Neural cell (in vitro differentiated cells): Measurements from ENCODE around the gene DYNLT5.

Experiments used
- EP300 ChIP-seq: fragments of 450-650 bp; conservative IDR thresholded peaks from 2 replicates; pipeline ENCODE4 v1.6.1; 2014; ENCODE audit warnings: antibody characterized with exemption, mild to moderate bottlenecking, moderate library complexity; ENCODE audit not compliant: poor library complexity, severe bottlenecking
- POLR2AphosphoS5 ChIP-seq: IDR thresholded peaks from 2 replicates; pipeline ENCODE4 v1.6.1; 2012
- SMC3 ChIP-seq: fragments of 450-650 bp; conservative IDR thresholded peaks from 2 replicates; pipeline ENCODE4 v1.6.1; 2014; ENCODE audit warnings: antibody characterized with exemption, mild to moderate bottlenecking, moderate library complexity; ENCODE audit not compliant: poor library complexity
- TF ChIP-seq, protein P1 (sequence below): fragments of 450-650 bp; IDR thresholded peaks from 2 replicates; pipeline ENCODE4 v1.5.1; 2014; ENCODE audit warnings: antibody characterized with exemption, mild to moderate bottlenecking, moderate library complexity; ENCODE audit not compliant: poor library complexity, severe bottlenecking

DNA sequence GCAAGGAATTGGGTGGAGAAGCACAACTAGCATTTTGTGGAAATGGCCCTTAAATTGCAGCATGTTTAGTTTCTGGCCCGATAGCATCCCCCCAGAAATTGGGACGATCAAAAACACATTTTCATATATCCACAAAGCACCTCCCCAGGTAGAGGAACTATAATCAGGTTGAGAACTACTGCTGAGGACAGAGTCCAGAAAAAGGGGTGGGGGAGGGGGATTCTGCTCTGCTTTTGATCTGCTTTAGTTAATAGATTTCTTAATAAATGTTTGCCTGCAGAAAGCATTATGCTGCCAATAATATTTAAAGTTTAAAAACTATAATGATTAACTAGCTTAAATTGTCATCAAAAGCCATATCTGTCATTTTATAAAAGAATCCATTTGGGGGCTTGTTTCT is 14.4 kb upstream of the DYNLT5 start:
- TF ChIP-seq, protein P1, sequence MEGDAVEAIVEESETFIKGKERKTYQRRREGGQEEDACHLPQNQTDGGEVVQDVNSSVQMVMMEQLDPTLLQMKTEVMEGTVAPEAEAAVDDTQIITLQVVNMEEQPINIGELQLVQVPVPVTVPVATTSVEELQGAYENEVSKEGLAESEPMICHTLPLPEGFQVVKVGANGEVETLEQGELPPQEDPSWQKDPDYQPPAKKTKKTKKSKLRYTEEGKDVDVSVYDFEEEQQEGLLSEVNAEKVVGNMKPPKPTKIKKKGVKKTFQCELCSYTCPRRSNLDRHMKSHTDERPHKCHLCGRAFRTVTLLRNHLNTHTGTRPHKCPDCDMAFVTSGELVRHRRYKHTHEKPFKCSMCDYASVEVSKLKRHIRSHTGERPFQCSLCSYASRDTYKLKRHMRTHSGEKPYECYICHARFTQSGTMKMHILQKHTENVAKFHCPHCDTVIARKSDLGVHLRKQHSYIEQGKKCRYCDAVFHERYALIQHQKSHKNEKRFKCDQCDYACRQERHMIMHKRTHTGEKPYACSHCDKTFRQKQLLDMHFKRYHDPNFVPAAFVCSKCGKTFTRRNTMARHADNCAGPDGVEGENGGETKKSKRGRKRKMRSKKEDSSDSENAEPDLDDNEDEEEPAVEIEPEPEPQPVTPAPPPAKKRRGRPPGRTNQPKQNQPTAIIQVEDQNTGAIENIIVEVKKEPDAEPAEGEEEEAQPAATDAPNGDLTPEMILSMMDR, result no peak
- TF ChIP-seq EP300 (no peak), POLR2AphosphoS5 (no peak), SMC3 (no peak)
